ENCODE data around the gene THUMPD1. TPM values are rescaled to one million over a fixed set of nuclear protein-coding genes. Genes with fewer than 3 reads are reported as not detected.

THUMPD1 gene
- total and polyA plus RNA-seq, 2 of the 4 experiments (the other 2 are of a cell fraction): 34.5 to 109 TPM

DNA sequence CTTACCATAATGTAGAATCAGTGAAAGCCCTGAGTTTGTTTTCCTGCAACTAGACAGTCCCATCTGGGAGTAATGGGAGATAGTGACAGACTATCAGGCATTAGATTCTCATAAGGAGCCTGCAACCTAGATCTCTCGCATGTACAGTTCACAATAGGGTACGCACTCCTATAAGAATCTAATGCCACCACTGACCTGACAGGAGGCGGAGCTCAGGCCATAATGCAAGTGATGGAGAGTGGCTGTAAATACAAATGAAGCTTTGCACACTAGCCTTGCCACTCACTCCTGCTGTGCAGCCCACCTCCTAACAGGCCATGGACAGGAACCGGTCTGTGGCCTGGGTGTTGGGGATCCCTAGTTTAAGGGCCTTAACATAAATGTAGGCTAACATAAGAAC, 21.4 kb downstream of the THUMPD1 start:
- H4K91ac ChIP-seq (ENCODE audit: insufficient read depth, low read depth, low read length): no peak overlapping the region
- H3K9me3 ChIP-seq (ENCODE audit: control insufficient read depth, insufficient read depth, low read length): no peaks in the 10 kb centered on the region
- no peak overlapping the region for H2AK9ac ChIP-seq (replicated peaks; ENCODE audit: low read depth, low read length, poor library complexity)
- H3K27ac ChIP-seq (ENCODE audit: insufficient read depth, low read length): no peak overlapping the region
- H3K9me1 ChIP-seq (ENCODE audit: insufficient read depth, low read length): no peaks in the 10 kb centered on the region
- ATAC-seq (ENCODE audit: low read depth) (no peak), DNase-seq (no peak)
- no peak overlapping the region for H4K8ac ChIP-seq (ENCODE audit: low read depth in 2 of 2, low read length in 2 of 2)
- H2BK120ac ChIP-seq (ENCODE audit: low read depth, low read length): no peak overlapping the region
- ChIA-PET CTCF (no interaction called here), POLR2A (ENCODE audit: unreplicated experiment) (no interaction called here)
- no peak overlapping the region for H3K18ac ChIP-seq (ENCODE audit: low read depth, low read length)
- in situ Hi-C loops (cut with MboI; ENCODE audit: low sequenced_read_pairs) (no loop called here), intact Hi-C loops (cut with micrococcal nuclease) (no loop called here), dilution Hi-C loops (cut with HindIII; ENCODE audit: low sequenced_read_pairs, unreplicated experiment) (no loop called here)
- H2AFZ ChIP-seq (replicated peaks; ENCODE audit: low read length, poor library complexity): no peak overlapping the region
- H3K4me3 ChIP-seq (ENCODE audit: insufficient read depth, low read depth, low read length): no peak overlapping the region
- no peaks in the 10 kb centered on the region for H4K20me1 ChIP-seq (ENCODE audit: insufficient read depth, low read length)
- H2AK5ac ChIP-seq (ENCODE audit: low read depth, low read length): no peak overlapping the region
- no peak overlapping the region for H4K5ac ChIP-seq (ENCODE audit: low read depth, low read length)
- no peak overlapping the region for H2BK20ac ChIP-seq (ENCODE audit: low read depth, low read length)
- H3K4ac ChIP-seq (ENCODE audit: low read depth, low read length): no peak overlapping the region
- no TSS peak for BruUV-seq (replicated peaks)
- H2BK15ac ChIP-seq (ENCODE audit: low read depth, low read length): no peak overlapping the region
- no peaks in the 10 kb centered on the region for H3K36me3 ChIP-seq (ENCODE audit: control insufficient read depth, insufficient read depth, low read length)
- no CpG with 5 or more reads among the region's 4 CpGs for WGBS, 2 experiments (ENCODE audit: extremely low coverage in 2 of 2, insufficient read length in 1 of 2)
- H3K14ac ChIP-seq (replicated peaks; ENCODE audit: low read depth, low read length): no peak overlapping the region
- H3K79me1 ChIP-seq (ENCODE audit: low read depth in 1 of 2, low read length in 2 of 2): no peaks in the 10 kb centered on the region
- no peak overlapping the region for H3K9ac ChIP-seq (ENCODE audit: low read depth, low read length)
- H2BK5ac ChIP-seq (ENCODE audit: low read depth, low read length, poor library complexity, severe bottlenecking): no peak overlapping the region
- H3K4me2 ChIP-seq (ENCODE audit: low read depth, low read length): no peak overlapping the region
- H3K56ac ChIP-seq (ENCODE audit: extremely low read depth, insufficient read depth, low read length): no peak overlapping the region
- TF ChIP-seq NFE2L2 (IDR thresholded peaks at IDR 0.05; ENCODE audit: low read depth, low read length) (no peak), MAZ (IDR thresholded peaks at IDR 0.05; ENCODE audit: borderline replicate concordance, low read depth, low read length) (no peak), RCOR1 (IDR thresholded peaks at IDR 0.05; ENCODE audit: insufficient replicate concordance, low read length) (no peak), BHLHE40 (IDR thresholded peaks at IDR 0.05; ENCODE audit: low read depth, low read length) (no peak), CHD1 (IDR thresholded peaks at IDR 0.05; ENCODE audit: low read depth, low read length) (no peak), SMC3 (IDR thresholded peaks at IDR 0.05; ENCODE audit: low read depth, low read length) (no peak), FOS (IDR thresholded peaks at IDR 0.05; ENCODE audit: low read depth, low read length) (no peak)
- TF ChIP-seq, protein P1, sequence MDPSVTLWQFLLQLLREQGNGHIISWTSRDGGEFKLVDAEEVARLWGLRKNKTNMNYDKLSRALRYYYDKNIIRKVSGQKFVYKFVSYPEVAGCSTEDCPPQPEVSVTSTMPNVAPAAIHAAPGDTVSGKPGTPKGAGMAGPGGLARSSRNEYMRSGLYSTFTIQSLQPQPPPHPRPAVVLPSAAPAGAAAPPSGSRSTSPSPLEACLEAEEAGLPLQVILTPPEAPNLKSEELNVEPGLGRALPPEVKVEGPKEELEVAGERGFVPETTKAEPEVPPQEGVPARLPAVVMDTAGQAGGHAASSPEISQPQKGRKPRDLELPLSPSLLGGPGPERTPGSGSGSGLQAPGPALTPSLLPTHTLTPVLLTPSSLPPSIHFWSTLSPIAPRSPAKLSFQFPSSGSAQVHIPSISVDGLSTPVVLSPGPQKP (IDR thresholded peaks at IDR 0.05; ENCODE audit: borderline replicate concordance, low read depth, low read length): no peak
- TF ChIP-seq, protein P2, sequence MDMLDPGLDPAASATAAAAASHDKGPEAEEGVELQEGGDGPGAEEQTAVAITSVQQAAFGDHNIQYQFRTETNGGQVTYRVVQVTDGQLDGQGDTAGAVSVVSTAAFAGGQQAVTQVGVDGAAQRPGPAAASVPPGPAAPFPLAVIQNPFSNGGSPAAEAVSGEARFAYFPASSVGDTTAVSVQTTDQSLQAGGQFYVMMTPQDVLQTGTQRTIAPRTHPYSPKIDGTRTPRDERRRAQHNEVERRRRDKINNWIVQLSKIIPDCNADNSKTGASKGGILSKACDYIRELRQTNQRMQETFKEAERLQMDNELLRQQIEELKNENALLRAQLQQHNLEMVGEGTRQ (IDR thresholded peaks at IDR 0.05; ENCODE audit: low read depth, low read length): no peak
- H3K27me3 ChIP-seq (ENCODE audit: control insufficient read depth, insufficient read depth, low read length): no peaks in the 10 kb centered on the region
- H3K4me1 ChIP-seq (ENCODE audit: control insufficient read depth, insufficient read depth, low read length): no peaks in the 10 kb centered on the region
- H3K23ac ChIP-seq (ENCODE audit: low read depth, low read length): no peak overlapping the region
